ENCODE data around the gene WNK2.
"Not testable (repeated sequence)": the region's sequence is repeated elsewhere in the genome, so short reads cannot be mapped to it uniquely, and the experiment has no call there.

WNK2 gene

GRCh38 chr9:93354451-93354850, 170.5 kb downstream of the WNK2 start:
- DNase-seq (ENCODE audit: low read depth) = no peak
- no peak for TF ChIP-seq CTCF (IDR thresholded peaks at IDR 0.05; ENCODE audit: control insufficient read depth, insufficient read depth, low read depth, low read length, missing control alignments)
- no peak overlapping the region for H3K4me3 ChIP-seq (ENCODE audit: control insufficient read depth, low read depth, low read length)

GRCh38 chr9:93355827-93356226, 171.9 kb downstream of the WNK2 start:
- no peak for DNase-seq (ENCODE audit: low read depth)
- TF ChIP-seq CTCF (IDR thresholded peaks at IDR 0.05; ENCODE audit: control insufficient read depth, insufficient read depth, low read depth, low read length, missing control alignments) = no peak
- no peak overlapping the region for H3K4me3 ChIP-seq (ENCODE audit: control insufficient read depth, low read depth, low read length)

GRCh38 chr9:93357649-93358048, 173.7 kb downstream of the WNK2 start:
- no peak for TF ChIP-seq CTCF (IDR thresholded peaks at IDR 0.05; ENCODE audit: control insufficient read depth, insufficient read depth, low read depth, low read length, missing control alignments)
- no peak overlapping the region for H3K4me3 ChIP-seq (ENCODE audit: control insufficient read depth, low read depth, low read length)
- no peak for DNase-seq (ENCODE audit: low read depth)

GRCh38 chr9:93359907-93360306, 176.0 kb downstream of the WNK2 start:
- DNase-seq (ENCODE audit: low read depth) = not testable (repeated sequence)

GRCh38 chr9:93361995-93362394, 178.1 kb downstream of the WNK2 start:
- no peak overlapping the region for H3K4me3 ChIP-seq (ENCODE audit: control insufficient read depth, low read depth, low read length)
- TF ChIP-seq CTCF (IDR thresholded peaks at IDR 0.05; ENCODE audit: control insufficient read depth, insufficient read depth, low read depth, low read length, missing control alignments) = no peak
- no peak for DNase-seq (ENCODE audit: low read depth)

More at GRCh38 chr9:93359907-93360306, 176.0 kb downstream of the WNK2 start:
- H3K4me3 ChIP-seq (ENCODE audit: control insufficient read depth, low read depth, low read length) = not testable (repeated sequence)

GRCh38 chr9:93364734-93365426, 180.9 kb downstream of the WNK2 start:
- no peak overlapping the region for H3K4me3 ChIP-seq (ENCODE audit: control insufficient read depth, low read depth, low read length)

More at GRCh38 chr9:93364734-93365426, 180.9 kb downstream of the WNK2 start:
- no peak for TF ChIP-seq CTCF (IDR thresholded peaks at IDR 0.05; ENCODE audit: control insufficient read depth, insufficient read depth, low read depth, low read length, missing control alignments)
- no peak for DNase-seq (ENCODE audit: low read depth)

Measured in AG09309 (cell line).